Hematopoietic multipotent progenitor cell treated with erythropoietin and hydrocortisone succinate and interleukin-3 and kit ligand, for 17 days (in vitro differentiated cells): ENCODE measurements around the gene MRPS25.

Source experiments
- DNase-seq: peaks from one replicate; pipeline ENCODE4 v3.0.0-alpha.2; 2015; ENCODE audit warnings: low spot score

Gene MRPS25

DNA sequence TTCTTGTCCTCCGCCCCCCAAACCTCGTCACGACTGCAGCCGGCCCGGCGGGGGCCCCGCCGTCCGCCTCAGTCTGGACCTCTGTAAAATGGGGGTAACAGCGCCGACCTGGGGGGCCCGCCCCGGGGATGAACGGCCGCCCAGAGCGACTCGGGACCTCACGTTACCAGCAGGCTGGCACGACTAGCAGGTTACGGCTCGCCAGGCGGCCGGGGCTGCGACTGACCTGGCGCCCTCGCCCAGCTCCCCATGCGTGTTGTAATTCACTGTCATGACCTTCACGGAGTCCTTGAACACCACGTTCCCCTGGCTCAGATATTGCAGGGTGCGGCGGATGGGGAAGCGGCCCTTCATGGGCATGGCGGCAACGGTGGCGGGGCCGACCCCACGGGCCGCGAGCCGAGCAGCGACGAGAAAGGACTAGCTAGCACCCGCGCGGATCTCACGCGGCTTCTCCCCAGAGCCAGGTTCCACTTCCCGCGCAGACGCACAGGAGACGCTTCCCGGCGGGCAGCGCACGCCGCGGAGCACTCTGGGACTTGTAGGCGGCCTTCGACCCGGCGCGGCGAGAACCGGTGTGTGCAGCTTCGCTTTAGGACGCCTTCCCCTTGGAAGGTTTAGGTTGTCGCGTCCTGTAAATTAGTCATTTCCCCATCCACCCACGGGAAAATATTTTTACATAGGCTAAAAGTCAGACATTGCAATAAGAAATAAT, at the start of gene MRPS25:
MRPS25 (minus strand) TSS at position 481 of the 715 bp plus-strand sequence; CDS start at position 360, 121 bp downstream.
- peak; percentile 84 for DNase-seq

- no peak for DNase-seq
Observed at GRCh38 chr3:15113884-15114283, 48.8 kb upstream of the MRPS25 start.

DNA sequence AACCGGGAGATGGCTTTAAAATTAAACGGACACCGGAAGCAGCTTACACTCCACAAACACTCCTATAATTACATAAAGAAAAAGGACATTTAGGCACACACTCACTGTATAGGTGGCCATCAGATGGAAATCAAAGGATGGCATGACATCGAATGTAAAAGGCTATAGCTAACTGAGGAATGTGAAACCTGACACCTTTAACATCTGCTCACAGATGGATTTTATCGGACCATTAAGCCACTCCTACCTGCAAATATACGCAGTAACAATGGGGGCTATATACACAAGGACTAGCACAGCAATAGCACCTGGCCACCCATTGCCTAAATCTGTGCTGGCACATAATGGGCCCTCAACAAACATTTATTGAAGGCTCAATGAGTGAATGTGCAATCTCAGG, 48.4 kb upstream of the MRPS25 start:
- DNase-seq, result no peak

- DNase-seq, result no peak
Observed at GRCh38 chr3:15112011-15112410, 46.9 kb upstream of the MRPS25 start.

GRCh38 chr3:15110206-15110605, 45.1 kb upstream of the MRPS25 start:
- no peak for DNase-seq

DNA sequence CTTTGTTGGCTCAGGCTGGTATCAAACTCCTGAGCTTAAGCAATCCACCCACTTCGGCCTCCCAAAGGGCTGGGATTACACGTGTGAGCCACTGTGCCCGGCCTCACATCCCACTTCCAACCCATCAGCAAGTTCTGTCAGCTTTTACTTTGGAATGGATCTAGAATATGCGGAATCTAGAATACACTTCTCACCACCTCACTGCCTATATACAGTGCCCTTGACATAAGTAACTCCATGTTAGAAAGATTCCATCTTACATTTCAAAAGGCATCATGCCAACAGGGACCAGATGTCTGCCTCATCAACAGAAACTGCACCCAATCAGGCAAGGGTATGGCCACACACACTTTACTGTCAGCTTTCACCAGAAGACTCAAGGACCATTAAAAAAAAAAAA, 43.8 kb upstream of the MRPS25 start:
- DNase-seq, result no peak

GRCh38 chr3:15108082-15108545, 43.0 kb upstream of the MRPS25 start:
- DNase-seq, result peak; percentile 83

- DNase-seq, result no peak
Observed at GRCh38 chr3:15107075-15107947, 42.2 kb upstream of the MRPS25 start.

DNA sequence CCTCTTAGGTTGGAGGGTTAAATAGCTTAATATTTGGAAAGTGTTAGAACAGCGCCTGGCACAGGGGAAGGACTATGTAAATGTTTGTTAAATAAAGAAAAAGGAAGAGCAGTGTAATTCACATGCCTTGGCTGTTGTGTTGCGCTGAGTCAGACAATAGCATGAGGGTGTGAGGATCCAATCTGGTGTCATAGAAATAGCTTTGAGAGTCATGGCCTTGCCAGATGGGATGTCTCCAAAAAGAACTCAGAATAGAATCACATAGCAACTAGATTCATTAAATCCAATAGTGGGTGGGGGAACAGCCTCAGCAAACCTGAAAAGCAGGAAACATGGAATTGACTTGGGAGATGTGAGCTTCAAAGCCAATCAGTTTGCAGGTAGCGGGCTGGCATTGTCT, 37.7 kb upstream of the MRPS25 start:
- DNase-seq, result no peak

DNA sequence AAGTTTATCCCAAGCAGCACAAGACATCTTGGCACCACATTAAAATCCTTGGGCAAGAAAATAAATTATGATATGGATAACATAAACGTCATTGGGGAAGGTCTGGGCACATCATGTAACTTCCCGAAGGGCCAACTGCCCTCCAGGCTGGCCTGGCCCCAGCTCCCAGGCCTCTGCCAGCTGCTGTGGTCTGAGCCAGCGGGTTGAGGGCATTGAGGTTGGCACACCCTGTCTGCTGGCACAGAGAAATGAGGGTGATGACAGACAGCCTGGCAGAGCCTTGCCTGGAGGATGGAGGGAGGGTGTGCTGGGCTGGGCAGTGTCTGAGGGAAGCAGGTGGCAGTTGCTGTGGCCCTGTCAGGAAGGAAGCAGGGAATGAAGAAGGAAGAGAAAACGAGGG, 37.1 kb upstream of the MRPS25 start:
- DNase-seq, result no peak

DNA sequence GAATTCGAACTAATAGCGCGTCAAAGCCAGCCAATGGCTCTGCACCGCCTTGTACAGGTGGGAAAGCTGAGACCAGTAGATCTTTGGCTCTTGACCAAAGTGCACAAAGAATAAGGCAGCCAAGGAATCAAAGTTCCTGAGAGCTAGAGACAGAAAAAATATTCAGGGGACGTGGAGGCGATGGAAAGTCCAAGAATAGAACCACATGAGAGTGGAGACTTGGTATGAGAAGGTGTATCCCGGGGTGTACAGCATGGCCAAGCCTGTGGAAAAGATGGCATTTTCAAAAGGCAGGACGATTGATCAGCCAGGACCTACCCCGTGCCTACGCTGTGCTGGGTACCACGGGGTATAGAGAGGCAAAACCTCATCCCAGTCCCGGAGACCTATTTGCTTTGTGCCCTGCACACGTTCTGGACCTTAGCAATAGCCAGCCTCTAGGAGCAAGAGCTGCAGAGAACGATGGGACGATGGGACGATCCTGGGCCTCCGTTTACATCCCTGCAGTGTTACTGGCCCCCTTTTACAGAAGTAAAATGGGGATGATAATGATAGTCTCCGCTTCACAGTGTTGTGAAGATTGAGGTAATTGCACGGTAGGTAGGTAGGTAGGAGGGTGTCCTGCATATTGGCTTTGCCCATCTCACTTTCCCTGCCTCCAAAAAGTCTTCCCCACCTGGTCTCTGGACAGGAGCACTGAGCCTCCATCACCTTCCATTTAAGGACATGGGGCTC, 34.4 kb upstream of the MRPS25 start:
- DNase-seq, result no peak

DNA sequence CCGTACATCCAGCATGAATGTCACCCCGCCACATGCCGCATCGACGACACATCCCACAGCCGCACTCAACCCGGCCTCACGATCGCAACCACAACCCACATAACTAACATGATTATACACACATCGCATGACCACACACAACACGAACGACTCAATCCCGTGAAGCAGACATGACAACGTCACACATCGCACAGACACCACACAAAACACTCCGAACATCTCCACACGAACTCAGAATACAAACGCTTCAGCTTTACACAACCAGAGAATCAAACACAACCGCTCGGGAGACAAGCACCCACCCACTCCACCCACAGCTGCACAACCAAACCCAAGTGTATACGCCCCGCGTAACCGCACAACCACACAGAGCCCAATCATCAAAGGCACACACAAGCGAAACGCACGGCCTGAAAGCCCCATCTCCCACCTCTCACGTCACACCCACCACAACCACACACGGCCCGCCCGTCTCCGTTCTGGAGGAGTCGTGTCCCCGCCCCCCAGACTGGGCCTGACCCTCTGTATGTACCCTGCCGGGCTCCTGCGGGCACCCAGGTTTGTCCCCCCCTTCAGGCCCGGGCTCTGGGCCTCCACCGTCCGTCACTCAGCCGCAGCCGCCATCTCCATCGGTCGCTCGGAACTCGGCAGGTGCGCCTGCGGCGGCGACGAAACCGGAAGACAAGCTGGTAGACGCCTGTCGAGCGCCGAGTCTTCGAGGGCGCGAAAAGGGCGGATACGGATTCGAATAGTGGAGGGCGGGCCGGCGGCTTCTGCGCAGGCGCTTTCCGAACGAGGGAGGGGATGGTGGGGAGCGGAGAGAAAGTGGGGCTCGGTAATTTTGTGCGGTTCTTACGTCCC, 33.6 kb upstream of the MRPS25 start, which contains the start of gene RBSN:
RBSN (minus strand) TSS at position 646 of the 861 bp plus-strand sequence. CDS start 3,028 bp downstream, outside the sequence.
- peak; percentile 91 for DNase-seq

DNA sequence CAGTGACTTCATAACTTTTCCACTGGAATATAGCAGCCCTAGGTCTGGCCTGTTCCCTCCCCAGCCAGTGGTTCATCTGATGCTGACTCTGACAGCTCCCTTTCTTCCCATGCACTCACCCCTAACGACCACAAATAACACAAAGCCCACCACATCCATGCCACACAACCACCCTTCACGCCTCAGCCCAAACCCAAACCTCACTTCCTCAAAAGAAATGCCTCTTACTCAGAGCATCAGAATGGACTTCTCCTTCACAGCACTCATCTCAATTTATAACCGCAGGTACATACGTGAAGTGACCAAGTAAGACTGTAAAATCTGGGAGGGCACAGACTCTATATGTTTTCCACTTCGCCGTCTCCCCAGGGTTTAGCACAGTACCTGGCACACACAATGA, 32.8 kb upstream of the MRPS25 start:
- no peak for DNase-seq

- no peak for DNase-seq
Observed at GRCh38 chr3:15096046-15096445, 30.9 kb upstream of the MRPS25 start.

DNA sequence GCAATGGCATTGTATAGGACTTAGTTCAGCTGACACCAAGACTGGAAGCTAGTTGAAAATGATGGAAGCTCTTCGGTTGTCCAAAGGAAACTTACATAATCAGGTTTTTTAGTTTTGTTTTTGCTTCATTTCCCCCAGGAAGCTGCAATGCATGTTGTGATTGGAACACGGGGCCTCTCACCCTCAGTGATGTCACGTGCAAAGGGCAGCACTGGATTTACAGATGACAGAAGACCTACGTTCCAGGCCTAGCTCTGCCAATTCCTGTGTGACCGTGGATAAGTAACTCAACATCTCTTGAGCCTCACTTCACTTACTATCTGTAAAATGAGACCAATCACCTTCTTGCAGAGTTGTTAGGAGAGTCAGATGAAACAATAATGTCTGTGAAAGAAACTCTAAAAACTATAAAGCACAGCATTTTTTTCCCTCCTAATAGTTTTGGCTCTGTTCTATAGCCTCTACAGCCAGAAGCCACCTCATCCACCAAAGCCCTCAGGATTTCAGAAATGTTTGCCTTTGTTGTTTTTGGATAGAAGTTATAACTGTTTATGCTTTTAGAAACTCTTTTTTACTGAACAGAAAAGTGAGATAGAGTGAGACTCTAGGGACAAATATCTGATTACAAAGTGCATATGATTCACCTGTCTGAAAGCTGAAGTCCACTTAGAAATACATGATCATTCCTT, 29.2 kb upstream of the MRPS25 start:
- DNase-seq, result no peak

GRCh38 chr3:15092686-15093085, 27.6 kb upstream of the MRPS25 start:
- DNase-seq, result no peak

GRCh38 chr3:15091575-15091974, 26.5 kb upstream of the MRPS25 start:
- no peak for DNase-seq

- DNase-seq, result no peak
Observed at GRCh38 chr3:15089201-15089600, 24.1 kb upstream of the MRPS25 start.

DNA sequence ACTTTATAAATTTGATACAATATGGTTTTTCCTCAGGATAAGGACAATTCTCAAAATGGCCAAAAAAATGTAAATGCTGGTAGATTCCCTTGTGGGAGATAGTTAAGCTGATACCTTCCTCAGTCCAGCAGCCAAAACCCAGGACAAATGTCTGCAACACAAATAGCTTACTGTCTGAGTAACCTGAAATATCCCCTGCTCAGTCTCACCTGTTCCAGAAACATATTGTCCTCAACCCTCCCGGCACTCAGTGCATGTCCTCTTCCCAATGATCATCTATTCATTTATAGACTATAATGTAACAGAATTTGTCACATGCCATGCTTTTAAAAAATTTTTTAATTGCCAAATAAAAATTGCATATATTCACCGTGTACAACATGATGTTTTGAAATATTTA, 21.6 kb upstream of the MRPS25 start:
- DNase-seq, result no peak

GRCh38 chr3:15086263-15086662, 21.1 kb upstream of the MRPS25 start:
- DNase-seq, result no peak

GRCh38 chr3:15083252-15083651, 18.1 kb upstream of the MRPS25 start:
- DNase-seq, result no peak
